GM19025 (cell line): ENCODE measurements around the gene TMEM179B.
"Not testable (repeated sequence)": the region's sequence is repeated elsewhere in the genome, so short reads cannot be mapped to it uniquely, and the experiment has no call there.

Source experiments
- ATAC-seq: cut with Tn5 transposase; IDR thresholded peaks from one replicate; pipeline ENCODE4 v1.9.1; 2021; ENCODE audit warnings: mild to moderate bottlenecking, low read depth, moderate library complexity; ENCODE audit not compliant: unreplicated experiment

The TMEM179B gene

DNA sequence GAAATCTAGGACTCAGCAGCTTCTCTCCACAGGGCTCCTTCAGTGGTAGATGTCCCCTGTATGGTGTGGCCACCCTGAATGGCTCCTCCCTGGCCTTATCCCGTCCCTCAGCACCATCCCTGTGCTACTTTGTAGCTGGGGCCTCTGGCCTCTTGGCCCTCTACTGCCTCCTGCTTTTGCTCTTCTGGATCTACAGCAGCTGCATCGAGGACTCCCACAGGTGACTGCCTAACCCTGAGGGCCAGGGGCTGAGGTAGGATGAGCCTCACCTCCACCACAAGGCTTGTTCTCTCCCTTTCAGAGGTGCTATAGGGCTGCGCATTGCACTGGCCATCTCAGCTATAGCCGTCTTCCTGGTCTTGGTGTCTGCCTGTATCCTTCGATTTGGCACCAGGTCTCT is 1.8 kb downstream of the TMEM179B start:
- no peak for ATAC-seq

- no peak for ATAC-seq
Observed at GRCh38 chr11:62789576-62789975, 2.4 kb downstream of the TMEM179B start.

GRCh38 chr11:62791501-62792201 is 4.4 kb downstream of the TMEM179B start, which contains the start of gene TMEM223:
Gene TMEM223, minus strand, starts transcription at chr11:62792006. Its CDS starts 12 bp downstream, at chr11:62791994.
- peak; percentile 59 for ATAC-seq

DNA sequence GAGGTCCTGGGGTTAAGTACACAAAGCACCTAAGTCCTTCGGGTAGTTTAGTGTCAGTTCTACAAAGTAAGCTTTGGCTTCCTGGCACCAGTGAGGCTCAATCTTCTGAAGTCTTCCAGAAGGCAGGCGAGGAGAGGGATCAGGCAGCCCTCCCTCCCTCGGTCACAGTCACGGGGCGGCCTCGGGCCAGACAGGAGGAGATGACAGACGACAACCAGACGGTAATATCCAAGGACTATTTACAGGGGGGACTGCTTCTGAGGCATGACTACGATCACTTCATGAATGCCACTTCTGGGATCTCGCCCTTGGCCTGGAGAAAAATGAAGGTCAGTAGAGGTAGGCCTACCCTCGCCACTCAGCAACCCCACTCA is 5.0 kb downstream of the TMEM179B start:
- ATAC-seq = no peak

DNA sequence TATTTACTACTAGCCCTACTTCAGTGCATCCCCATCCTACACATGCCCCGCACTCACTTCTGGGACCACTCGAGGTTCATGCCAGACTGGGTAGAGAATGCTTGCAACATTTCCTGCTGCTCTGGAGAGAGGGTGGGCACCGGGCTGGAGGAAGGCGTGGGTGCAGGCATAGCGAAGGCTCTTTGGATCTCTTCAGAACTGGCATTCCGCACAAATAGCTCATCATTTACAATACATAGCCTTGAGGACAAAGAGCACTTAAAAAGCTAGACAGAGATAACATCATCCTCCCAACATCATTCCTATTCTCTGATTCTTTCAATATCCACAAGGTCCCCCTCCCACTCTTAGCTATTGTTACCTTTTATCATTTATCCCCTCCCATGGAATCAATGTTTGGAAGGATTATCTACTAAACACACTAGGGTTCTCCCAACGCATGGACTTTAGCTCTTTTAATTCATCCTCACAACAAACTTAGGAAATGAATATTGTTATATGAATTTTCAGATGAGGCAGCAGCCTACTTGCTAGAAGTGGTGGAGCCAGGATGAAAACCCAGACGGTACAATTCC is 7.1 kb downstream of the TMEM179B start:
- ATAC-seq = no peak

DNA sequence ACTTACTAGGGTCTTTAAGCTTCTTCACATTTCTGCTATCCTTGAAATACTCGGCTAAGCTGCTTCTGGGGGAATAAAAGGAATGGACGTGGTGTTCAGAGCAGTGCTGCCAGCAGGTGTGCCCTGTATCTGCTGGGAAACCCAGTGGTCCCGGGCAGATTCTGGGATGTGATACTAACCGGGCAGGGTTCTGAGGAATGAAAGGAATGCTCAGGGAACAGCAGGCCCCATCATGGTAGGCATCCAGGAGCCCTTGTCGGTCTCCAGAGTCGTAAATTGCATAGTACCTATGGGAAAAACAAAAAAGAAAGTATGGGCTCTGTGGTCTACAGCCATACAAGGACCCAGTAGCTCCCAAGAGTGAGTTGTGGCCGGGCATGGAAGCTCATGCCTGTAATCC is 9.1 kb downstream of the TMEM179B start:
- ATAC-seq = no peak

- ATAC-seq = no peak
Observed at GRCh38 chr11:62799486-62799885, 12.3 kb downstream of the TMEM179B start.

GRCh38 chr11:62801071-62801470 is 13.9 kb downstream of the TMEM179B start:
- ATAC-seq = no peak

GRCh38 chr11:62804310-62805075 is 17.3 kb downstream of the TMEM179B start:
- no peak for ATAC-seq

GRCh38 chr11:62805076-62805892 is 18.1 kb downstream of the TMEM179B start, which contains the start of gene NXF1:
Gene NXF1, minus strand, starts transcription at chr11:62805440. Its CDS starts 84 bp downstream, at chr11:62805356.
- ATAC-seq = peak; percentile 78

DNA sequence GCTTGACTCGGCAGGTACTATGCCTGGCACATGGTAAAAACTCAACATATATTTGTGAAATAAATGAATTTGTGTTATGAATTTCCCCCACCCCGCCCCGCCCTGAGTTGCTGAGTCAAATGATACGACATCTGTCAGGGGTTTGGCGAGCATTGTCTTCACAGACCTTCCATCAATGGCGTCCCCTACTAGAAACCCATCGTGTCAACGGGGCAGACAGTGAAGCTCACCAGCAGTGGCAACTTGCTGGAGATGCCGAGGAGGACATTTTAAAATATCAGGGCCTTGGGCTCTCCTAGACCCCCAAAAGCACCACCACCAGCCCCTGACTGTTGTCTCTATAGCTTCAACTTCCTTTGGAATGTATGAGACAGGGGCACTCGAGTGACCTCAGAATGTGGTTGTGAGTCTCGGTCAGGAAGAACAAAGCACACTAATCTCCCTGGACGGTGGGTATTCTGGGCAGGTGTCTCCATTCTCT is 18.8 kb downstream of the TMEM179B start:
- ATAC-seq = no peak

GRCh38 chr11:62806611-62807121 is 19.5 kb downstream of the TMEM179B start:
- no peak for ATAC-seq

- ATAC-seq = no peak
Observed at GRCh38 chr11:62810748-62811147, 23.5 kb downstream of the TMEM179B start.

- ATAC-seq = no peak
Observed at GRCh38 chr11:62811659-62812058, 24.5 kb downstream of the TMEM179B start.

DNA sequence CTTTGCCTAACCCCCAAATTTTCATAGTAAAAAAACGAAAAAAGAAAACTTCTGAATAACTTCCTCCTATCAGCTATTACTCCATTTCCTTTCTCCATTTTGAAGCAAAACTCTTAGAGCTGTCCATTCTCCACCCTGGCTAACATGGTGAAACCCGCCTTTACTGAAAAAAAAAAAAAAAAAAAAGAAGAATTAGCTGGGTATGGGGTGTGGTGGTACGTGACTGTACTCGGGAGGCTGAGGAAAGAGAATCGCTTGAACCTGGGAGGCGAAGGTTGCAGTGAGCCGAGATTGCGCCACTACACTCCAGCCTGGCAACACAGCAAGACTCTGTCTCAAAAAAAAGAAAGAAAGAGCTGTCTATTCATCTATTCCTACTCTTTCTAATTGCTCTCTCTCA is 29.4 kb downstream of the TMEM179B start:
- ATAC-seq = no peak

GRCh38 chr11:62817129-62817528 is 29.9 kb downstream of the TMEM179B start:
- ATAC-seq = no peak

DNA sequence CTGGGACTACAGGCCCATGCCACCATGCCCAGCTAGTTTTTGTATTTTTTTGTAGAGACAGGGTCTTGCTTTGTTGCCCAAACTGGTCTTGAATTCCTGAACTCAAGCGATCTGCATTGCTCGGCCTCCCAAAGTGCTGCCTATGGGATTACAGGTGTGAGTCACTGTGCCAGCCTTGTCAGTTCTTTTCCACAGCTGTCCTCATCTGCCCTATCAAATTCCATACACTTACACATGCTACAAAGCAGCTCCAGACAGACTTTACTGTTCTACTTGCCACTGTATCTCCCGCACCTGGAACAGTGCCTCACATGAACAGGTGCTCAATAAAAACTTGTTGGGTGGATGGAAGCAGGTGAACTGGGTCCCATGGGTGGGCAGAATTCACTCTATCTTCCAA is 36.5 kb downstream of the TMEM179B start:
- ATAC-seq = no peak

DNA sequence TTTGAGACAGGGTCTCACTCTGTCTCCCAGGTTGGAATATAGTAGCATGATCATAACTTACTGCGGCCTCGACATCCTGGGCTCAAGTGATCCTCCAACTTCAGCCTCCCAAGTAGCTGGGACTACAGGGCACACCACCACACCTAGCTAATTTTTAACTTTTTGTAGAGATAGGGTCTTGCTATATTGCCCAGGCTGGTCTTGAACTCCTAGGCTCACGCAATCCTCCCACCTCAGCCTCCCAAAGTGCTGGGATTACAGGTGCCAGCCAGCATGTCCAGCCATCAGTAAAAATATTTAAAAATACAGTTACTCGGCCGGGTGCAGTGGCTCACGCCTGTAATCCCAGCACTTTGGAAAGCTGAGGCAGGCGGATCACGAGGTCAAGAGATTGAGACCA is 40.9 kb downstream of the TMEM179B start:
- ATAC-seq = not testable (repeated sequence)

DNA sequence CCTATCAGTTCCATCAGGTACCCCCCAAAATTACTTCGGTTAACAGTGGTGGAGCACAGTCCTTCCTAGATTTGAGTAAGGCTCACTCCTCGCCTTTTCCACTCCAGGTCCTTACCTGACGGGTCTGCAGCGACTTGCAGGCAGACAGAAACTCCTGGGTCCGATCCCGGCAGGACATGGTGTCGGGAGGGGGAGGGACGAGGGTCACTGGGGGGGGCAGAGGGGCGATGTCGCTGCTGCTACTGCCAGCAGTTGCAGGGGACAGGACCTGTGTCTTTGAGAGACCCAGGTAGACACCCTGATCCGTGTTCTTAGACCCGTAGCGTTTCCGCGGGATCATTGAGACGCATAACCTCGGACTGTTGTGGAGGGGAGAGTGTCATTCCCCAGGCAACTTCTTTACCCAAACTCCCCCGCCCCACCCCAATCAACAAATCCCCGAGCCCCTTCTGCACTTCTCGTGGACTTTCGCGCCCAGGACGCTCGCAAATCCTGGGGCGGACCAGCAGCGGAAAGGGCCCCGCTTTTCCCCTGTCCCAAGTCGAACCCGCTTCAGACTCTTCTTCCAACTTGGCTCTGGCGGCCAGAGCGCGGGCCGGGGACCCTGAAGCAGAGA is 43.8 kb downstream of the TMEM179B start:
- no peak for ATAC-seq
